Gastroesophageal sphincter (tissue), 4 donors: Measurements from ENCODE around the gene ZNF350. TPM values are rescaled to one million over a fixed set of nuclear protein-coding genes. Genes with fewer than 3 reads are reported as not detected.
"Not testable (repeated sequence)": the region's sequence is repeated elsewhere in the genome, so short reads cannot be mapped to it uniquely, and the experiment has no call there.

Experiments used
- ATAC-seq: fragments of 150-250 bp; one replicate; pipeline ENCODE4 v1.9.1; 2016; ENCODE audit warnings: mild to moderate bottlenecking, moderate library complexity
- H3K27ac ChIP-seq, 4 donors: fragments of 200-600 bp; sonication (generic) in 3 of 4; 1 replicate in 3 of 4; 2 replicates in 1 of 4; pipeline ENCODE4 v1.5.1; 2016 to 2019
- H3K27me3 ChIP-seq: fragments of 200-600 bp; sonication (generic); one replicate; pipeline ENCODE4 v1.5.1; 2019
- H3K36me3 ChIP-seq, 2 donors: fragments of 200-600 bp; sonication (generic); one replicate each; pipeline ENCODE4 v1.5.1; 2019; ENCODE audit warnings: control low read depth in 1 of 2
- H3K4me1 ChIP-seq, 3 donors: fragments of 200-600 bp; sonication (generic); 1 replicate in 2 of 3; 2 replicates in 1 of 3; pipeline ENCODE4 v1.5.1; 2016 to 2019; ENCODE audit warnings: control low read depth in 2 of 3
- H3K4me3 ChIP-seq, 2 donors: fragments of 200-600 bp; sonication (generic); one replicate each; pipeline ENCODE4 v1.5.1; 2019; ENCODE audit warnings: mild to moderate bottlenecking in 1 of 2, moderate library complexity in 1 of 2
- H3K9me3 ChIP-seq, 3 donors: fragments of 200-600 bp; sonication (generic); one replicate each; pipeline ENCODE4 v1.5.1; 2017 to 2019; ENCODE audit warnings: control low read depth in 2 of 3
- CTCF ChIP-seq, 4 experiments: fragments of 200-600 bp in 2 of 4; fragments of 450-650 bp in 2 of 4; sonication (generic) in 1 of 4; IDR thresholded peaks; one replicate each; pipeline ENCODE4 v1.5.1; 2017 to 2019; ENCODE audit warnings: antibody characterized with exemption in 4 of 4, mild to moderate bottlenecking in 2 of 4, moderate library complexity in 2 of 4
- EP300 ChIP-seq: sonication (generic); formaldehyde crosslinking; IDR thresholded peaks from one replicate; pipeline ENCODE4 v1.6.1; 2017; ENCODE audit warnings: antibody characterized with exemption, mild to moderate bottlenecking
- POLR2A ChIP-seq, 2 donors: fragments of 450-650 bp; IDR thresholded peaks; one replicate each; pipeline ENCODE4 v1.6.1; 2017; ENCODE audit warnings: antibody characterized with exemption in 2 of 2, mild to moderate bottlenecking in 2 of 2, moderate library complexity in 1 of 2
- POLR2AphosphoS5 ChIP-seq: sonication (generic); formaldehyde crosslinking; IDR thresholded peaks from one replicate; pipeline ENCODE4 v1.6.1; 2017; ENCODE audit warnings: antibody characterized with exemption
- WGBS, 2 donors: methylation state at CpG; one replicate each; pipeline ENCODE4 v1.1.5; 2018; ENCODE audit warnings: low coverage in 1 of 2; 5-methylcytosine and 5-hydroxymethylcytosine counted together
- total RNA-seq, 4 donors: library from RNA; depleted of rRNA; stranded (reverse); fragments of >200 nt; gene quantifications; one replicate each; pipeline ENCODE4 v1.1.0, GENCODE V29; 2016

The ZNF350 gene
- total RNA-seq = 10 to 100 TPM; 11.0 to 17.9 (median 16.5) TPM

- peak; percentile 98 for ATAC-seq
- Histone ChIP-seq H3K36me3 (peaks cover 0 to 24% of the 10 kb centered on the region in 2 donors), H3K4me3 (peak within 1 kb of the TSS; percentile 83 to 99), H3K9me3 (peaks cover 0 to 51% (median 0%) of the 10 kb centered on the region in 3 donors), H3K27me3 (no peaks in the 10 kb centered on the region), H3K4me1 (peaks cover 0 to 22% (median 3%) of the 10 kb centered on the region in 3 donors), H3K27ac (peak within 1 kb of the TSS; percentile 66 to 82 (median 80))
- TF ChIP-seq POLR2AphosphoS5 (peak; percentile 94), CTCF (IDR thresholded peaks at IDR 0.05) (no peak), EP300 (no peak), POLR2A (IDR thresholded peaks at IDR 0.05) (peak in 1 of 2 donors; percentile 21)
- 4 to 6% methylated on average over 18 to 20 of the region's 33 CpGs for WGBS, 2 donors
Measured at GRCh38 chr19:51986309-51987291, at the start of gene ZNF350. Gene ZNF350, minus strand, starts transcription at chr19:51986840. Its CDS starts 12,480 bp downstream, at chr19:51974360.

DNA sequence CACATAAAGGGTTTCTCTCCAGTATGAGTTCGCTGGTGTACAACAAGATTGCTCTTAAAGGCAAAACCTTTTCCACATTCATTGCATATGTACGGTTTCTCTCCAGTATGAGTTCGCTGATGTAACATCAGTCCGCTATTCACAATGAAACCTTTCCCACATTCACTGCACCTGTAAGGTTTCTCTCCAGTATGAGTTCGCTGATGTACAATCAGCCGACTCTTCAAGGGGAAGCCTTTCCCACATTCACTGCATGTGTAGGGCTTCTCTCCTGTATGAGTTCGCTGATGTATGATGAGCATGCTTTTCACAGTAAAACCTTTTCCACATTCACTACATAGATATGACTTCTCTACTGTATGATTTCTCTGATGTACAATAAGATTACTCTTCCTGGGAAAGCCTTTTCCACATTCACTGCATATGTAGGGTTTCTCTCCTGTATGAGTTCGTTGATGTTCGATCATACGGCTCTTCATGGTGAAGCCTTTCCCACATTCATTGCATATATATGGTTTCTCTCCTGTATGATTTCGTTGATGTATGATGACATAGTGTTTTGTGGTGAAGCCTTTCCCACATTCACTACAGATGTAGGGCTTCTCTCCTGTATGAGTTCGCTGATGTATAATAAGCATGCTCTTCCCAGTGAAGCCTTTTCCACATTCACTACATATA, 47.5 kb upstream of the ZNF350 start:
- Histone ChIP-seq H3K4me3 (no peak overlapping the region), H3K4me1 (peaks cover 0 to under 1% (median 0%) of the 10 kb centered on the region in 3 donors), H3K36me3 (peaks cover 36 to 74% of the 10 kb centered on the region in 2 donors), H3K27me3 (no peaks in the 10 kb centered on the region), H3K27ac (no peak overlapping the region), H3K9me3 (peaks cover 7 to 93% (median 14%) of the 10 kb centered on the region in 3 donors)
- WGBS, 2 donors = 98% methylated on average over 8 to 10 of the region's 12 CpGs
- no peak for ATAC-seq
- no peak for TF ChIP-seq POLR2AphosphoS5

GRCh38 chr19:52028780-52029123, 42.1 kb upstream of the ZNF350 start:
- H3K4me1 ChIP-seq = peaks cover 4 to 21% (median 4%) of the 10 kb centered on the region in 3 donors
- H3K9me3 ChIP-seq = peaks cover 2 to 55% (median 3%) of the 10 kb centered on the region in 3 donors
- TF ChIP-seq POLR2A (IDR thresholded peaks at IDR 0.05) = no peak
- no peak for TF ChIP-seq POLR2AphosphoS5
- no peak for TF ChIP-seq EP300
- no peak for TF ChIP-seq CTCF (IDR thresholded peaks at IDR 0.05)
- H3K4me3 ChIP-seq = peak overlapping the region; percentile 73 to 77
- no peaks in the 10 kb centered on the region for H3K27me3 ChIP-seq
- ATAC-seq = peak; percentile 10
- H3K27ac ChIP-seq = peak overlapping the region; percentile 68 to 95 (median 94)
- WGBS, 2 donors = 15 to 40% methylated on average over 2 to 5 of the region's 5 CpGs
- H3K36me3 ChIP-seq = peaks cover 0 to 45% of the 10 kb centered on the region in 2 donors

GRCh38 chr19:52028027-52028779, 41.6 kb upstream of the ZNF350 start, which contains the start of gene ZNF614:
Gene ZNF614, minus strand, starts transcription at chr19:52028379. Its CDS starts 2,634 bp downstream, at chr19:52025745.
- H3K27me3 ChIP-seq = no peaks in the 10 kb centered on the region
- H3K4me1 ChIP-seq = peaks cover 4 to 21% (median 4%) of the 10 kb centered on the region in 3 donors
- 0% methylated on average over 9 of the region's 53 CpGs; no CpG with 5 or more reads in 1 of the 2 donors for WGBS, 2 donors
- peaks cover 0 to 55% (median 2%) of the 10 kb centered on the region in 3 donors for H3K9me3 ChIP-seq
- peak within 1 kb of the TSS; percentile 73 to 77 for H3K4me3 ChIP-seq
- peaks cover 0 to 45% of the 10 kb centered on the region in 2 donors for H3K36me3 ChIP-seq
- TF ChIP-seq POLR2A (IDR thresholded peaks at IDR 0.05) (peak; percentile 44 to 45), POLR2AphosphoS5 (peak; percentile 81), CTCF (IDR thresholded peaks at IDR 0.05) (no peak)
- peak; percentile 96 for ATAC-seq
- H3K27ac ChIP-seq = peak within 1 kb of the TSS; percentile 68 to 95 (median 94)

GRCh38 chr19:52026255-52026990, 39.8 kb upstream of the ZNF350 start:
- Histone ChIP-seq H3K36me3 (peaks cover 0 to 49% of the 10 kb centered on the region in 2 donors), H3K9me3 (peaks cover 0 to 55% (median 2%) of the 10 kb centered on the region in 3 donors), H3K4me1 (peaks cover 4 to 21% (median 4%) of the 10 kb centered on the region in 3 donors)
- not testable (repeated sequence) for H3K27me3 ChIP-seq, H3K27ac ChIP-seq, H3K4me3 ChIP-seq, ATAC-seq
- WGBS, 2 donors = 86 to 89% methylated on average over 10 to 12 of the region's 15 CpGs

- Histone ChIP-seq H3K4me1 (peaks cover 4 to 21% (median 4%) of the 10 kb centered on the region in 3 donors), H3K36me3 (peaks cover 0 to 68% of the 10 kb centered on the region in 2 donors), H3K9me3 (peaks cover 0 to 59% (median 2%) of the 10 kb centered on the region in 3 donors)
- H3K4me3 ChIP-seq, H3K27ac ChIP-seq, H3K27me3 ChIP-seq, ATAC-seq: not testable (repeated sequence)
- 95 to 97% methylated on average over 3 to 4 of the region's 4 CpGs for WGBS, 2 donors
Measured at GRCh38 chr19:52024478-52024877, 37.8 kb upstream of the ZNF350 start.
